GM18951 (cell line): Measurements from ENCODE around the gene FTH1.

ENCODE experiments used
- POLR2A ChIP-seq: IDR thresholded peaks from 4 replicates; pipeline ENCODE4 v1.6.1; 2011; ENCODE audit warnings: mild to moderate bottlenecking; ENCODE audit not compliant: insufficient read length, insufficient read depth; ENCODE audit errors: extremely low read depth
- in situ Hi-C: fragments of 300-500 bp; cut with MboI; formaldehyde crosslinking; loops from one replicate; pipeline ENCODE4 v1.12.0; 2022; ENCODE audit warnings: low sequenced_read_pairs, mixed read lengths, inconsistent platforms; ENCODE audit not compliant: unreplicated experiment

The FTH1 gene

GRCh38 chr11:61945191-61945590, 22.2 kb downstream of the FTH1 start:
- in situ Hi-C loops: no loop called here
- no peak for TF ChIP-seq POLR2A

GRCh38 chr11:61940466-61940865, 27.0 kb downstream of the FTH1 start:
- in situ Hi-C loops: no loop called here
- no peak for TF ChIP-seq POLR2A

- TF ChIP-seq POLR2A: no peak
- in situ Hi-C loops: no loop called here
Observed at GRCh38 chr11:61935861-61936260, 31.6 kb downstream of the FTH1 start.

GRCh38 chr11:61930933-61931332, 36.5 kb downstream of the FTH1 start:
- TF ChIP-seq POLR2A: no peak
- in situ Hi-C loops: no loop called here

GRCh38 chr11:61928606-61929005, 38.8 kb downstream of the FTH1 start:
- in situ Hi-C loops: no loop called here
- TF ChIP-seq POLR2A: no peak

- in situ Hi-C loops: no loop called here
- no peak for TF ChIP-seq POLR2A
Observed at GRCh38 chr11:61927501-61927900, 39.9 kb downstream of the FTH1 start.

- TF ChIP-seq POLR2A: no peak
- in situ Hi-C loops: no loop called here
Observed at GRCh38 chr11:61926235-61926634, 41.2 kb downstream of the FTH1 start.

GRCh38 chr11:61925736-61926135, 41.7 kb downstream of the FTH1 start:
- in situ Hi-C loops: no loop called here
- no peak for TF ChIP-seq POLR2A

- in situ Hi-C loops: no loop called here
- no peak for TF ChIP-seq POLR2A
Observed at GRCh38 chr11:61924064-61924455, 43.4 kb downstream of the FTH1 start.

GRCh38 chr11:61923166-61924063, 44.0 kb downstream of the FTH1 start:
- TF ChIP-seq POLR2A: no peak

GRCh38 chr11:61922539-61922938, 44.9 kb downstream of the FTH1 start:
- no peak for TF ChIP-seq POLR2A
- in situ Hi-C loops: no loop called here

More at GRCh38 chr11:61923166-61924063, 44.0 kb downstream of the FTH1 start:
- in situ Hi-C loops: no loop called here

GRCh38 chr11:61921446-61921845, 46.0 kb downstream of the FTH1 start:
- no peak for TF ChIP-seq POLR2A
- in situ Hi-C loops: no loop called here

- in situ Hi-C loops: no loop called here
- no peak for TF ChIP-seq POLR2A
Observed at GRCh38 chr11:61919705-61920631, 47.5 kb downstream of the FTH1 start.

- in situ Hi-C loops: no loop called here
- TF ChIP-seq POLR2A: no peak
Observed at GRCh38 chr11:61918938-61919704, 48.3 kb downstream of the FTH1 start.
